Body of pancreas (tissue), 4 donors: ENCODE results near the gene NFIC.

Experiments
- CTCF ChIP-seq, 7 experiments: fragments of 450-650 bp in 4 of 7; fragments of 200-600 bp in 3 of 7; sonication (generic) in 3 of 7; IDR thresholded peaks; one replicate each; pipeline ENCODE4 v1.5.1; 2016 to 2019; ENCODE audit warnings: antibody characterized with exemption in 7 of 7
- POLR2A ChIP-seq, 3 donors: fragments of 450-650 bp; IDR thresholded peaks; one replicate each; pipeline ENCODE4 v1.6.1; 2016; ENCODE audit warnings: antibody characterized with exemption in 3 of 3, mild to moderate bottlenecking in 2 of 3

- TF ChIP-seq CTCF (IDR thresholded peaks at IDR 0.05): no peak
- TF ChIP-seq POLR2A (IDR thresholded peaks at IDR 0.05): no peak
These were observed 1.9 kb upstream of the NFIC start for GRCh38 chr19:3364501-3364858.
